Measurements from ENCODE around the gene CYB5R3.

CYB5R3 gene

GRCh38 chr22:42649246-42650099 lies at the start of gene CYB5R3:
TSS of gene CYB5R3 (minus strand) at chr22:42649392. CDS start at chr22:42649315, 77 bp downstream.
- H3K9me3 ChIP-seq (ENCODE audit: control insufficient read depth, low read length): no peaks in the 10 kb centered on the region
- H3K4me1 ChIP-seq (ENCODE audit: control insufficient read depth, insufficient read depth, low read length): peaks cover 57% of the 10 kb centered on the region
- no peaks in the 10 kb centered on the region for H3K36me3 ChIP-seq (ENCODE audit: control insufficient read depth, insufficient read depth, low read length)
- no peaks in the 10 kb centered on the region for H3K27me3 ChIP-seq (ENCODE audit: control insufficient read depth, insufficient read depth, low read length)
- H3K9ac ChIP-seq (ENCODE audit: low read length): peak within 1 kb of the TSS; percentile 76
- H3K4me3 ChIP-seq (ENCODE audit: low read length): peak within 1 kb of the TSS; percentile 71

GRCh38 chr22:42697542-42698013 lies 48.4 kb upstream of the CYB5R3 start:
- Histone ChIP-seq H3K9me3 (ENCODE audit: control insufficient read depth, low read length) (no peaks in the 10 kb centered on the region), H3K9ac (ENCODE audit: low read length) (no peak overlapping the region), H3K4me1 (ENCODE audit: control insufficient read depth, insufficient read depth, low read length) (peaks cover 20% of the 10 kb centered on the region), H3K4me3 (ENCODE audit: low read length) (no peak overlapping the region), H3K36me3 (ENCODE audit: control insufficient read depth, insufficient read depth, low read length) (no peaks in the 10 kb centered on the region), H3K27me3 (ENCODE audit: control insufficient read depth, insufficient read depth, low read length) (no peaks in the 10 kb centered on the region)

DNA sequence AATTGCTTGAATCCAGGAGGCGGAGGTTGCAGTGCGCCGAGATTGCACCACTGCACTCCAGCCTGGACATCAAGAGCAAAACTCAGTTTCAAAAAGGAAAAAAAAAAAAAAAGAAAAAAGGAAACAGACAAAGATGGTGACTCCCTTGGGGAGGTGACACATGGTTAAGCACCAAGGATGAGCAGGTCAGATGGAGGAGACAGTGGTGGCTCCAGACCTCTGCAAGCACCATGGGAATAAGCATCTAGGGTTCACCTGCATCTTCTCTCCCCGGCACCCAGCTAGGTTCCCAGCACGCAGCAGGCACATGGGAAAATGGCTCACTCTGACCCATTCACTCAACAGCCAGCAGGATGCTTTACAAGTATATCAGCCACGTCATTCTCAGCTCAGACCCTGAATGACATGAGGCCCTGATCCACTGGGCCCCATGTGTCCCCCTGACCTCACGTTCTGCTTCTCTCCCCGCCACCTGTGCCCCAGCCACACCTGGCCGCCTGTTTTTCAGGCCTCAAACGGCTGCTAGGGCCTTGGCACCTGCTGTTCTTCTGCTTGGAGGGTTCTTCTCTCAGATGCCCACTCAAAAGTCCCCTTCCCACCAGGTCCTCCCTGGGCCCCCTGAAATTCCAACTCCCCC lies 47.3 kb upstream of the CYB5R3 start:
- H3K4me1 ChIP-seq (ENCODE audit: control insufficient read depth, insufficient read depth, low read length): peaks cover 20% of the 10 kb centered on the region
- no peaks in the 10 kb centered on the region for H3K9me3 ChIP-seq (ENCODE audit: control insufficient read depth, low read length)
- H3K4me3 ChIP-seq (ENCODE audit: low read length): no peak overlapping the region
- H3K9ac ChIP-seq (ENCODE audit: low read length): no peak overlapping the region
- no peaks in the 10 kb centered on the region for H3K36me3 ChIP-seq (ENCODE audit: control insufficient read depth, insufficient read depth, low read length)
- no peaks in the 10 kb centered on the region for H3K27me3 ChIP-seq (ENCODE audit: control insufficient read depth, insufficient read depth, low read length)

GRCh38 chr22:42695294-42695693 lies 46.1 kb upstream of the CYB5R3 start:
- Histone ChIP-seq H3K9ac (ENCODE audit: low read length) (no peak overlapping the region), H3K27me3 (ENCODE audit: control insufficient read depth, insufficient read depth, low read length) (no peaks in the 10 kb centered on the region), H3K36me3 (ENCODE audit: control insufficient read depth, insufficient read depth, low read length) (no peaks in the 10 kb centered on the region), H3K4me3 (ENCODE audit: low read length) (no peak overlapping the region), H3K9me3 (ENCODE audit: control insufficient read depth, low read length) (no peaks in the 10 kb centered on the region), H3K4me1 (ENCODE audit: control insufficient read depth, insufficient read depth, low read length) (peaks cover 20% of the 10 kb centered on the region)

DNA sequence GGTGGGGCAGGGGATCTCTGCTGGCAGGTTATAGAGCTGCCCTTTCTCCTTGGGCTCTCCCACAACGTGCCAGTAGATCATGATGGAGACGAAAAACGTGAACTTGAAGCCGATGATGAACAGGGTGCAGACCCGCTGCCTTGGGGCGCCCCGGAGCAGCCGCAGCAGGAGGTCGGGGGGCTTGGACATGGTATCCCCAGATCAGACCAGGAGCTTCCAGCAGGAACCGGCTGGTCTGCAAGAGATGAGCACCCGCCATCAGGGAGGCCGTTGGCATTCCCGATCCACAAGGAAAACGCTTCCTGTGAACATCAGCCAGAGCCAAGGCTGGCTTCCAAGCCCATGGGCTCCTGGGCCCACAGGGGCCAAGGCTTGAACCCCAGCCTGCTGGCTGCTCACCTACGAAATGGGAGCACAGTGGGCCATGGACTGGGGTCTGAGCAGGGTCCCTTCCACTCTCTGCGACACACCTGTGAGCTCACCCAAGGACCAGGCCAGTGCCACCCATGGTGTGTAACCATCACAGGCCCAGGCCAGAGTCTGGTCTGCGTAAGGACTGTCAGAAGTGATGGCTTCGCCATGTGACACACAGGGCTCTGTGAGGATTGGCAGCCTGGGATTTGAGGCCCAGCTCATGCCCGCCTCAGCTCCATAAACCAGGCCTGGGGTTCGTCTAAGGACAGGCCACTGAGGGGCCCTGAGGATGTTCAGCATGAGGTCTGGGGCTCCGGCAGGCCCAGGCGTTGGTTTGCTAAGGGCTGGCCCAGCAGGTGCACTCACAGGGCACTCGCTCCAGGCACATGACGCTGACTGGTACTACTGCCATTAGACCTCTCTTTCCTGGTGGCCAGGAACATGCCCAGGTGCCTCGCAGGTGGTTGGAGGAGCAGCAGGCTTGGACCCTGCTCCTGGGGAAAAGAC lies 44.8 kb upstream of the CYB5R3 start:
- Histone ChIP-seq H3K4me3 (ENCODE audit: low read length) (no peak overlapping the region), H3K4me1 (ENCODE audit: control insufficient read depth, insufficient read depth, low read length) (peaks cover 20% of the 10 kb centered on the region), H3K36me3 (ENCODE audit: control insufficient read depth, insufficient read depth, low read length) (no peaks in the 10 kb centered on the region), H3K9ac (ENCODE audit: low read length) (no peak overlapping the region), H3K9me3 (ENCODE audit: control insufficient read depth, low read length) (no peaks in the 10 kb centered on the region), H3K27me3 (ENCODE audit: control insufficient read depth, insufficient read depth, low read length) (no peaks in the 10 kb centered on the region)

GRCh38 chr22:42693055-42693762 lies 44.0 kb upstream of the CYB5R3 start:
- no peaks in the 10 kb centered on the region for H3K9me3 ChIP-seq (ENCODE audit: control insufficient read depth, low read length)
- H3K4me1 ChIP-seq (ENCODE audit: control insufficient read depth, insufficient read depth, low read length): peaks cover 21% of the 10 kb centered on the region
- H3K4me3 ChIP-seq (ENCODE audit: low read length): no peak overlapping the region
- H3K27me3 ChIP-seq (ENCODE audit: control insufficient read depth, insufficient read depth, low read length): no peaks in the 10 kb centered on the region
- no peak overlapping the region for H3K9ac ChIP-seq (ENCODE audit: low read length)
- no peaks in the 10 kb centered on the region for H3K36me3 ChIP-seq (ENCODE audit: control insufficient read depth, insufficient read depth, low read length)

- Histone ChIP-seq H3K4me3 (ENCODE audit: low read length) (no peak overlapping the region), H3K27me3 (ENCODE audit: control insufficient read depth, insufficient read depth, low read length) (no peaks in the 10 kb centered on the region), H3K4me1 (ENCODE audit: control insufficient read depth, insufficient read depth, low read length) (peaks cover 21% of the 10 kb centered on the region)
Measured at GRCh38 chr22:42692239-42693054, 43.3 kb upstream of the CYB5R3 start.

DNA sequence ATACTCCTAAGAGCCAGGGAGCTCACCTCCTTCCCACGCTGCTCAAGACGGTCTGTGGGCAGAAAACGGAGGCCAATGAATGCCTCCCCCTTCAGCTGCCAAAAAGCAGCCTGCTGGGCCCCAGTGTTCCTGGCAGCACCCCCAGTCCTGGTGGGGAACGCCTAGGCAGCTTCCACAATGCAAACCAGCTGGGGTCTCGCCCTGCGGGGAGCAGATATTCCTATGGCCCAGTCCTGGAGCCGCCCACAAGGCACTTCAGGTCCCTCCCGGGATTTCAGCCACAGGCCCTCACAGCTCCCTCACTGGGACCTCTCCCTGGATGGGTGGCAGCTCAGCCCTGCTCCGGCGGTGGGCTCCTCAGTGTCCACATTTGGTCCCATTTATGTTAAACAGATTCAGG lies 42.2 kb upstream of the CYB5R3 start:
- no peak overlapping the region for H3K9ac ChIP-seq (ENCODE audit: low read length)
- peaks cover 25% of the 10 kb centered on the region for H3K4me1 ChIP-seq (ENCODE audit: control insufficient read depth, insufficient read depth, low read length)
- no peaks in the 10 kb centered on the region for H3K27me3 ChIP-seq (ENCODE audit: control insufficient read depth, insufficient read depth, low read length)
- no peak overlapping the region for H3K4me3 ChIP-seq (ENCODE audit: low read length)
- no peaks in the 10 kb centered on the region for H3K9me3 ChIP-seq (ENCODE audit: control insufficient read depth, low read length)
- H3K36me3 ChIP-seq (ENCODE audit: control insufficient read depth, insufficient read depth, low read length): no peaks in the 10 kb centered on the region

More at GRCh38 chr22:42692239-42693054, 43.3 kb upstream of the CYB5R3 start:
- H3K9ac ChIP-seq (ENCODE audit: low read length): no peak overlapping the region
- no peaks in the 10 kb centered on the region for H3K36me3 ChIP-seq (ENCODE audit: control insufficient read depth, insufficient read depth, low read length)
- H3K9me3 ChIP-seq (ENCODE audit: control insufficient read depth, low read length): no peaks in the 10 kb centered on the region

DNA sequence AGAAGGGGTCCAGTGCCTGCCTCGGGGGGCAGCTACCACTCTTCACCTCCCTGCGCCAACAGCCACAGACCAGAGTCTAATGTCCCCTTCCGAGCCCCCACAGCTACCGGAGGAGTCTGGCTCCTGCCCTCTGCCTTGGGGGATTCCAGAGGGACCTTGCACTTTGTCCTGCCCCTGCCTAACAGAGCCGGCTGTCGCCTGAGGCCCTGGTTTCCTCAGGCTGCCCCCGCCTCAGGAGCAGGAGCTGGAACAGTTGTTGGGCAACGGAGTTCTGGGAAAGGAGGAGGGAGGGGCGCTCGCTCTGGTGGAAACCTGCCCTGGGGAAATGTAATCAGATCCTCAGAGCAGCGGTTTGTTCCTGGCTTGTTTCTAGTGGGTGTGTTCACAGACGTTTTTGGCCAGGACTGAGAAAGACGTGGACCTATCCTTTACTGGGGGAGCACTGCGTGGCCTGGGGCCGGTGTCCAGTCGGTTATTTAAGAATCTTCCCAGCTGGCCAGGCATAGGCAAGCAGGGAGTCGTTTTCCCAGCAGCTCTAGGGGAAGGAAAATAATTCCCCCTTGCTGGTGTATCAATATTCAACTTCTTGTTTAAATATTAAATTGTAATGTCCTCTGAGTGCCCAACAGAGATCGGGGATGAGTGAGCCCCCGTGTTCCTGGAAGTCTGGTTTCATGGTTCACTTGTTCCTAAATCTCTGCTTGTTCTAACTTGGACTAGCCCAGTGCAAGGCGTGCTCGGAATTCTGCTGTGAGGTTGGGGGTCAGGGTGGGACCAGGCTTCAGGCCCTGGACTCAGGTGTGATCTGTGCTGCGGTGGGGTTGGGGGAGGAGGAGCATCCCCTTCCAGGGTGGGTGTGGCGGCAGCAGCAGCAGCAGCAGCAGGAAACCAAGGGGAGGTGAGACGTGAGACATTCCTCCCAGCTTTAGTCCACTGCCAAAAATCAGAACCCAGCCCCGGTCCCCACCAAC lies 39.3 kb upstream of the CYB5R3 start:
- Histone ChIP-seq H3K9me3 (ENCODE audit: control insufficient read depth, low read length) (no peaks in the 10 kb centered on the region), H3K36me3 (ENCODE audit: control insufficient read depth, insufficient read depth, low read length) (no peaks in the 10 kb centered on the region), H3K4me1 (ENCODE audit: control insufficient read depth, insufficient read depth, low read length) (peaks cover 31% of the 10 kb centered on the region), H3K27me3 (ENCODE audit: control insufficient read depth, insufficient read depth, low read length) (no peaks in the 10 kb centered on the region), H3K9ac (ENCODE audit: low read length) (no peak overlapping the region), H3K4me3 (ENCODE audit: low read length) (no peak overlapping the region)

Measured in mucosa of stomach (tissue), 1 donor.